ENCODE measurements around the gene DLX3. TPM values are rescaled to one million over a fixed set of nuclear protein-coding genes. Genes with fewer than 3 reads are reported as not detected.

DLX3 gene
- total RNA-seq, 1 experiment from 2014 or later = 4.9 TPM

DNA sequence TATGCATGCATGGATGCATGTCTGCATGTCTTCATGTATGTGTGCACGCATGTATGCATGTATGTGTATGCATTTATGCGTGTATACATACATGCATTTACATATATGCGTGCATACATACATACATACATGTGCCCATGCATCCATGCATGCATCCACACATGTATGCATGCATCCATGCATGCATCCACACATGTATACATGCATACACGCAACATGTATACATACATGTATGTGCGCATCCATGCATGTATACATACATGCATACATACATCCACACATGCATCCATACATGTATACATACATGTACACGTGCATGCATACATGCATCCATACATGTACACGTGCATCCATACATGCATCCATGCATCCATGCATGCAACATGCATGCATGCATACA is 29.8 kb upstream of the DLX3 start:
- intact Hi-C loops (cut with micrococcal nuclease; ENCODE audit: unreplicated experiment) = no loop called here
- Mint-ChIP-seq H3K4me1 (ENCODE audit: low read depth, unreplicated experiment) (peaks cover 7% of the 10 kb centered on the region), H3K27ac (ENCODE audit: unreplicated experiment) (no peak overlapping the region), H3K27me3 (ENCODE audit: insufficient read depth, unreplicated experiment) (no peaks in the 10 kb centered on the region), H3K9me3 (ENCODE audit: unreplicated experiment) (no peaks in the 10 kb centered on the region), H3K36me3 (ENCODE audit: insufficient read depth, unreplicated experiment) (no peaks in the 10 kb centered on the region), H3K4me3 (ENCODE audit: unreplicated experiment) (no peak overlapping the region)
- H3K36me3 ChIP-seq (ENCODE audit: control insufficient read depth, insufficient read depth, low read length) = no peaks in the 10 kb centered on the region
- H3K27me3 ChIP-seq (replicated peaks; ENCODE audit: control insufficient read depth, insufficient read depth, low read length) = no peaks in the 10 kb centered on the region
- no peak for TF ChIP-seq CTCF (IDR thresholded peaks at IDR 0.05; ENCODE audit: insufficient read depth in 1 of 2, low read depth in 1 of 2, low read length in 1 of 2, severe bottlenecking in 1 of 2, unreplicated experiment in 1 of 2)
- no peaks in the 10 kb centered on the region for H3K9me3 ChIP-seq
- ChIA-PET CTCF (no interaction called here), POLR2A (no interaction called here)
- H3K4me3 ChIP-seq (ENCODE audit: low read depth, low read length) = no peak overlapping the region
- BruUV-seq (replicated peaks) = no TSS peak
- H3K4me1 ChIP-seq = no peaks in the 10 kb centered on the region
- DNase-seq = no peak

DNA sequence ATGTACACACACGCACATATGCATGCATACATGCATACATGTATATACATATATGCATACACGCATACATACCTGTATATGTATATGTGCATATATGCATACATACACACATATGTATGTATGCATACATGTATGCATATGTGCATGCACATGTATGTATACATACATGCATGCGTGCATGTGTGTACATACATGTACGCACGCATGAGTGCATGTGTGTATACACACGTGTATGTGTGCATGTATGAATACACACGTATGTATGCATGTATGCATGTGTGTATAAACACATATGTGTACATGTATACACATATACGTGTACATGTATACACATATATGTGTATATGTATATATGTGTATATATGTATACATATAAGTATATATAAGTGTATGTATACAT is 28.5 kb upstream of the DLX3 start:
- Histone ChIP-seq H3K4me1 (no peaks in the 10 kb centered on the region), H3K9me3 (no peaks in the 10 kb centered on the region), H3K27me3 (replicated peaks; ENCODE audit: control insufficient read depth, insufficient read depth, low read length) (no peaks in the 10 kb centered on the region), H3K36me3 (ENCODE audit: control insufficient read depth, insufficient read depth, low read length) (no peaks in the 10 kb centered on the region), H3K4me3 (ENCODE audit: low read depth, low read length) (no peak overlapping the region)
- Mint-ChIP-seq H3K4me1 (ENCODE audit: low read depth, unreplicated experiment) (peaks cover 3% of the 10 kb centered on the region), H3K9me3 (ENCODE audit: unreplicated experiment) (no peaks in the 10 kb centered on the region), H3K36me3 (ENCODE audit: insufficient read depth, unreplicated experiment) (no peaks in the 10 kb centered on the region), H3K27ac (ENCODE audit: unreplicated experiment) (no peak overlapping the region), H3K4me3 (ENCODE audit: unreplicated experiment) (no peak overlapping the region), H3K27me3 (ENCODE audit: insufficient read depth, unreplicated experiment) (no peaks in the 10 kb centered on the region)
- POLR2A ChIA-PET = no interaction called here
- no TSS peak for BruUV-seq (replicated peaks)
- DNase-seq = no peak
- CTCF ChIA-PET = no interaction called here
- intact Hi-C loops (cut with micrococcal nuclease; ENCODE audit: unreplicated experiment) = no loop called here
- no peak for TF ChIP-seq CTCF (IDR thresholded peaks at IDR 0.05; ENCODE audit: insufficient read depth in 1 of 2, low read depth in 1 of 2, low read length in 1 of 2, severe bottlenecking in 1 of 2, unreplicated experiment in 1 of 2)

GRCh38 chr17:50022463-50023130 is 27.6 kb upstream of the DLX3 start:
- no TSS peak for BruUV-seq (replicated peaks)
- H3K4me1 ChIP-seq = no peaks in the 10 kb centered on the region
- ChIA-PET CTCF (interaction anchor here (0.6 to 0.8 kb wide), 3 partner anchors 44 to 142 kb away, joined by 3 read pairs; no protein-coding TSS in a partner anchor), POLR2A (no interaction called here)
- no peaks in the 10 kb centered on the region for H3K9me3 Mint-ChIP-seq (ENCODE audit: unreplicated experiment)
- no peaks in the 10 kb centered on the region for H3K27me3 Mint-ChIP-seq (ENCODE audit: insufficient read depth, unreplicated experiment)
- no peaks in the 10 kb centered on the region for H3K27me3 ChIP-seq (replicated peaks; ENCODE audit: control insufficient read depth, insufficient read depth, low read length)
- intact Hi-C loops (cut with micrococcal nuclease; ENCODE audit: unreplicated experiment) = no loop called here
- no peaks in the 10 kb centered on the region for H3K9me3 ChIP-seq
- H3K4me3 ChIP-seq (ENCODE audit: low read depth, low read length) = no peak overlapping the region
- no peaks in the 10 kb centered on the region for H3K4me1 Mint-ChIP-seq (ENCODE audit: low read depth, unreplicated experiment)
- TF ChIP-seq CTCF (IDR thresholded peaks at IDR 0.05; ENCODE audit: insufficient read depth in 1 of 2, low read depth in 1 of 2, low read length in 1 of 2, severe bottlenecking in 1 of 2, unreplicated experiment in 1 of 2) = no peak
- H3K4me3 Mint-ChIP-seq (ENCODE audit: unreplicated experiment) = no peak overlapping the region
- H3K36me3 ChIP-seq (ENCODE audit: control insufficient read depth, insufficient read depth, low read length) = no peaks in the 10 kb centered on the region
- no peak for DNase-seq
- H3K36me3 Mint-ChIP-seq (ENCODE audit: insufficient read depth, unreplicated experiment) = no peaks in the 10 kb centered on the region
- H3K27ac Mint-ChIP-seq (ENCODE audit: unreplicated experiment) = no peak overlapping the region
